Stimulated activated CD8-positive, alpha-beta memory T cell treated with anti-CD3 and anti-CD28 coated beads, Interleukin-7, amount 100 ng/mL, for 4 hours (primary cell): Measurements from ENCODE around the gene CIROP.

Source experiments
- DNase-seq, 2 donors: peaks; one replicate each; pipeline ENCODE4 v3.0.0-alpha.2; 2020; ENCODE audit warnings: low read depth in 2 of 2

CIROP gene, protein sequence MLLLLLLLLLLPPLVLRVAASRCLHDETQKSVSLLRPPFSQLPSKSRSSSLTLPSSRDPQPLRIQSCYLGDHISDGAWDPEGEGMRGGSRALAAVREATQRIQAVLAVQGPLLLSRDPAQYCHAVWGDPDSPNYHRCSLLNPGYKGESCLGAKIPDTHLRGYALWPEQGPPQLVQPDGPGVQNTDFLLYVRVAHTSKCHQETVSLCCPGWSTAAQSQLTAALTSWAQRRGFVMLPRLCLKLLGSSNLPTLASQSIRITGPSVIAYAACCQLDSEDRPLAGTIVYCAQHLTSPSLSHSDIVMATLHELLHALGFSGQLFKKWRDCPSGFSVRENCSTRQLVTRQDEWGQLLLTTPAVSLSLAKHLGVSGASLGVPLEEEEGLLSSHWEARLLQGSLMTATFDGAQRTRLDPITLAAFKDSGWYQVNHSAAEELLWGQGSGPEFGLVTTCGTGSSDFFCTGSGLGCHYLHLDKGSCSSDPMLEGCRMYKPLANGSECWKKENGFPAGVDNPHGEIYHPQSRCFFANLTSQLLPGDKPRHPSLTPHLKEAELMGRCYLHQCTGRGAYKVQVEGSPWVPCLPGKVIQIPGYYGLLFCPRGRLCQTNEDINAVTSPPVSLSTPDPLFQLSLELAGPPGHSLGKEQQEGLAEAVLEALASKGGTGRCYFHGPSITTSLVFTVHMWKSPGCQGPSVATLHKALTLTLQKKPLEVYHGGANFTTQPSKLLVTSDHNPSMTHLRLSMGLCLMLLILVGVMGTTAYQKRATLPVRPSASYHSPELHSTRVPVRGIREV

GRCh38 chr14:23104591-23105347 is at the start of gene CIROP:
Gene CIROP, minus strand, starts transcription at chr14:23104989. Its CDS starts 69 bp downstream, at chr14:23104920.
- no peak for DNase-seq

GRCh38 chr14:23153851-23154796 is 49.3 kb upstream of the CIROP start:
- no peak for DNase-seq

DNA sequence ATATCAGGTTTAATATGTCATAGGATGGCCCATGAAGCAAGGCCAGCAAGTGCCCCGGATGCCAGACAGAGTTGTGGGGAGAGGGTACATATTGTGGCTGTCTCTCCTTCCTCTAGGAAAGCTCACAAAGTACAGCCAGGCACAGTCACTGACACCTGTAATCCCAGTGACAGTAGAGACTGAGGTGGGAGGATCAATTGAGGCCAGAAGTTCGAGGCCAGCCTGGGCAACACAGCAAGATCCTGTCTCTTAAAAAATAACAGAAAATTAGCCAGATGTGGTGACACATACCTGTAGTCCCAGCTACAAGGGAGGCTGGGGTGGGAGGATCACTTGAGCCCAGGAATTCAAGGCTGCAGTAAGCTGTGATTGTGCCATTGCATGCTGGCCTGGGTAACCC is 46.6 kb upstream of the CIROP start:
- no peak for DNase-seq

DNA sequence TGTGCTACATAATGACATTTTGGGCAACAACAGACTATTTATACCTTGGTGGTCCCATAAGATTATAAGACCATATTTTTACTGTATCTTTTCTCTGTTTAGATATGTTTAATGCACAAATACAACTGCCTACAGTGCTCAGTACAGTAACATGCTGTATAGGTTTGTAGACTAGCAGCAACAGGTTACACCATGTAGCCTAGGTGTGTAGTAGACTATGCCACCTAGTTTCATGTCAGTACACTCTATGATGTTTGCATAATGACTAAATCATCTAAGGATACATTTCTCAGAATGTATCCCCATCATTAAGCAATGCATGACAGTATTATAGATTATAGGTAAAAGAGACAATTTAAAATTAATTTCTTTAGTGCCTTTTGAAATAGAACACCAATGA is 45.0 kb upstream of the CIROP start:
- DNase-seq = no peak

GRCh38 chr14:23148591-23149249 is 43.9 kb upstream of the CIROP start:
- no peak for DNase-seq

- DNase-seq = no peak
These were observed 42.9 kb upstream of the CIROP start for GRCh38 chr14:23147676-23148075.

GRCh38 chr14:23146980-23147379 is 42.2 kb upstream of the CIROP start:
- DNase-seq = no peak

- DNase-seq = no peak
These were observed 41.6 kb upstream of the CIROP start for GRCh38 chr14:23146351-23146910.

DNA sequence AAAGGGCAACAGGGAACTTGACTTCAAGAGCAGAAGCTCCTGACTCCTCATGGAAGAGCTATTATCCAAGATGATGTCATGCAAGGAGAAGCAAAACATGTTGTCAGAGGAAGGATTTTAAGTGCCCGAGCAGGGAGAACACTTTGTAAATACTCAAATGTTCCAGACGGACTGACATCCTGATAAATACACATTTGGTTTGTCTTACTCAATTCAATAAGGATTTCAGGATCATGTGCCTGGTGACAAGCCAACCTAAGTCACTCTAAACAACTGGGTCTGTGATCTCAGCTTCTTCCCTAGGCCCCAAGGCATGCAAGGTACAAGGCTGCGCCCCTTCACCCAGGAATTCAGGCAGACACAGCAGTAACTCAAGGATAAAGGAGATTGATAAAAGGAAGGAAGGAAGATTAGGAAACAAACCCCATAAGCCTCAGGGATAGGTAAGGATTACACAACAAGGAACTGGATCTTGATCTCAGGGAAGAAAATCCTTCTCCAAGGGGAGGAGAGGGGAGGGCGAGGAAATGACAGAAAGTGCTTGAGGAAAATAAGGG is 41.1 kb upstream of the CIROP start:
- no peak for DNase-seq

- DNase-seq = no peak
These were observed 39.1 kb upstream of the CIROP start for GRCh38 chr14:23143911-23144310.

GRCh38 chr14:23142826-23143225 is 38.0 kb upstream of the CIROP start:
- DNase-seq = no peak

GRCh38 chr14:23141706-23142444 is 37.1 kb upstream of the CIROP start:
- no peak for DNase-seq

GRCh38 chr14:23140371-23140770 is 35.6 kb upstream of the CIROP start:
- DNase-seq = no peak

GRCh38 chr14:23139874-23140273 is 35.1 kb upstream of the CIROP start:
- DNase-seq = no peak

DNA sequence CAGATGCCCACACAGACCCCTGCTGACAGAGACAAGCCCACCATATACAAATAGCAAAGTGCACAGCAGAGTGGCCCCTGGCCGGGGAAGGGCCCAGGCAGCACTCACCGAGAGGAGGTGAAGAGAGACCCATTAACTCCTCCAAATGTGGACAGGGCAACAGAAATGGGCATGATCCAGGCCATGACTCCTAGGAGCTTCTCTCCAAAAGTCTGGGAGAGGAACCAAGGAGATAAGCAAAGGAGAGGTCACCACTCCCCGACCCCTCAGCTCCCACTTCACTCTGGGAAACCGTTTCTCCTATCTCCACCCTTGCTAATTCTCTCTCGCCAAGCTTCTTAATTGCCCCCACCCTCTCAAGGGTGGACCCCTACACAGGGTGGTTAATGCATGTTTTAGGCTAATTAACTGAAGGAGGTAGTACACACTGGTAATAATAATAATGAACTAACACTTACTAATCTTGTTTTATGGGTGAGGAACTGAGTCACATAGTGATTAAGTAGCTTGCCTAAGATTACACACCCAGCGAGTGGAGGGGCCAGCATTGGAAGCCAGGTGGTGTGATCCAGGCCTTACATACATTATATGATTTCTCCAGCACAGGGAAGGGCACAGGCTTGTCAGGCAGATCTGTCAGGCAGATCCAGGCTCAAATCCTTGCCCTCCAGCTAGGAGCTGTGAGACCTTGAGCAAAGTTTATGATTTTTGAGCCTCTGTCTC is 33.2 kb upstream of the CIROP start:
- no peak for DNase-seq

GRCh38 chr14:23137192-23137812 is 32.5 kb upstream of the CIROP start:
- DNase-seq = no peak

DNA sequence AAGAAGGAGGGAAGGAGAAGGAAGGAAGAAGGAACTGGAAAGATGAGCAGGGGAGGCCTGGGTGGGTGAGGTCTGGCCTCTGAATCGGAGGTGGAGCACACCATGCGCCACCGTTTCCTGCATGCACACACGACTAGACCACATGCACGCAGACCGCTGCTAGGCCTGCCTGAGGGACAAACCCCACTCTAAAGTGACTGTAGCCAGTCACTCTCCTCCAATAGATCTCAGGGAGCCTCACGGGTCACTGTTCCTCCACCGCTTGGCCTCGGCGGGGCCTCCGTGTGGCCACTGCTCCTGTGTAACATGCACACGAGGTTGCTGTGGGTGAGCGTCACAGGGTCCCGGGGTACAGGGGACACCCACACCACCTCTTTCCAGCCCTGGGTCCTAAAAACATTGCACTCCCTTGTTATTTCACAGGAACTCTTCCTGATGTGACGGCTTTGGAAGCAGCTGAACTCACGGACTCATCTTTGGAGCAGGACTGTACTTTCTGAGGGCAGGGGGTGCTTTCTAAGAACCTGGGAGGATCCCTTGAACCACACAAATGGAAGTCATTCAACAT is 31.9 kb upstream of the CIROP start:
- DNase-seq = no peak

GRCh38 chr14:23132970-23133369 is 28.2 kb upstream of the CIROP start:
- no peak for DNase-seq
